DMS79 (cell line): Measurements from ENCODE around the gene RNF224.
A peak's percentile ranks its signal among the peaks of the same experiment; 100 is the strongest.

ENCODE experiments used
- DNase-seq: peaks from one replicate; lab custom pipeline; 2025; lab: John Stamatoyannopoulos, UW

The RNF224 gene

DNA sequence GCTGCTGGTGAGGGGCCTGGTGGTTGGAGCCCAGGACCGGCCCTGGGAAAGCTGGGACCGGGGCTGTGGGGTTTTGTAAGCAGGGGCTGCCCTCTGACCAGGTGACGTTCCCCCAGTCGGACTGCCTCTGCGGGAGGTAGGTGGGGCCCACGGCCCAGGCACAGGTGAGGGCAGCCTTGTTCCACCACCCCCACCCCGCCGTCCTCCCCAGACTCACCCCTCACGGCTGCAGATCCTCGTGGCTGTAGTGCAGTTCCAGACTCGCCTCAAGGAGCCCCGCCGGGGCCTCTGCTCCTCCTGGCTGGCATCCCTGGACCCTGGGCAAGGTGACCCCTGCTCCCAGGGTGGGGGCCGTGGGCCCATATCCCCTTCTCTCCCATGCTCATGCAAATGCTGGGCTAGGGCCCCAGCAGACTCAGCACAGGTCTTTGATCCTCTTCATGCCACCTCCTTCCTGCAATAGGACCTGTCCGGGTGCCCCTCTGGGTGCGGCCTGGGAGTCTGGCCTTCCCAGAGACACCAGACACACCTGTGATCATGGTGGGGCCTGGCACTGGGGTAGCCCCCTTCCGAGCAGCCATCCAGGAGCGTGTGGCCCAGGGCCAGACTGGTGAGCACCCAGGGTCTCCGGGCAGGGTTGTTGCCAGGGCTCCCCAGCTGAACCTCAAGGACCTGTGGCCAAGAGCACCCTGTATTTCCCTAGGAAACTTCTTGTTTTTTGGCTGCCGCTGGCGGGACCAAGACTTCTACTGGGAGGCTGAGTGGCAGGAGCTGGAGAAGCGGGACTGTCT, 11.9 kb upstream of the RNF224 start:
- DNase-seq: no peak

DNA sequence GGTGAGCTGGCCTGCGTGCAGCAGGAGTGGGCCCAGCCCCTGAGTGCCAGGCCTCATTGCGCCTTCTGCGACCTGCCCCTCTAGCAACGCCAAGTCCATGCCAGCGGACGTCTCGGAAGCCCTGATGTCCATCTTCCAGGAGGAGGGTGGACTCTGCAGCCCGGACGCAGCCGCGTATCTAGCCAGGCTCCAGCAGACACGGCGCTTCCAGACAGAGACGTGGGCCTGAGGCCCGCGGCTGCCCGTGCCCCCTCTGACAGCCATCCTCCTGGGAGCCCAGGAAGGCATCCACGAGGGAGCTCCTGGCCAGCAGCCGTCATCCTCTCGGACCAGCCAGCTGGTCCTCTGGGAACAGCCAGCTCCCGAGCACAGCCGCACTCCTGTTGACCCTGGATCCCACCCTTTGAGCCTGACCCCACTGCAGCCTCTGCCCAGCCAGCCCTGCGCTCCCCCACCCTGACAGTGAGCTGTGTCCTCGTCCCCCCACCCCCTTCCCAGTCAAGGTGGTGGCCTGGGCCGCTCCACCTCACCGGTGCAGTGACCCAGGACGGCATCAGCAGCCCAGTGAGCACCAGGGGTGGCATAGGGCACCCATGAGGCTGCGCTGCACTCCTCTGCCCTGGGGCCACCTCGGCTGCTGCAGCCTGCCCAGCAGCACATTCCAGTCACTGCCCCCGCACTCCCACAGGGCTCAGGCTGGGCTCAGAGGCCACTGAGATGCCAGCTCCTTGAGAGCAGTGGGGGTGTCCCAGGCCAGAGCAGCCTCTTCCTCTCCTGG, 10.9 kb upstream of the RNF224 start:
- no peak for DNase-seq

DNA sequence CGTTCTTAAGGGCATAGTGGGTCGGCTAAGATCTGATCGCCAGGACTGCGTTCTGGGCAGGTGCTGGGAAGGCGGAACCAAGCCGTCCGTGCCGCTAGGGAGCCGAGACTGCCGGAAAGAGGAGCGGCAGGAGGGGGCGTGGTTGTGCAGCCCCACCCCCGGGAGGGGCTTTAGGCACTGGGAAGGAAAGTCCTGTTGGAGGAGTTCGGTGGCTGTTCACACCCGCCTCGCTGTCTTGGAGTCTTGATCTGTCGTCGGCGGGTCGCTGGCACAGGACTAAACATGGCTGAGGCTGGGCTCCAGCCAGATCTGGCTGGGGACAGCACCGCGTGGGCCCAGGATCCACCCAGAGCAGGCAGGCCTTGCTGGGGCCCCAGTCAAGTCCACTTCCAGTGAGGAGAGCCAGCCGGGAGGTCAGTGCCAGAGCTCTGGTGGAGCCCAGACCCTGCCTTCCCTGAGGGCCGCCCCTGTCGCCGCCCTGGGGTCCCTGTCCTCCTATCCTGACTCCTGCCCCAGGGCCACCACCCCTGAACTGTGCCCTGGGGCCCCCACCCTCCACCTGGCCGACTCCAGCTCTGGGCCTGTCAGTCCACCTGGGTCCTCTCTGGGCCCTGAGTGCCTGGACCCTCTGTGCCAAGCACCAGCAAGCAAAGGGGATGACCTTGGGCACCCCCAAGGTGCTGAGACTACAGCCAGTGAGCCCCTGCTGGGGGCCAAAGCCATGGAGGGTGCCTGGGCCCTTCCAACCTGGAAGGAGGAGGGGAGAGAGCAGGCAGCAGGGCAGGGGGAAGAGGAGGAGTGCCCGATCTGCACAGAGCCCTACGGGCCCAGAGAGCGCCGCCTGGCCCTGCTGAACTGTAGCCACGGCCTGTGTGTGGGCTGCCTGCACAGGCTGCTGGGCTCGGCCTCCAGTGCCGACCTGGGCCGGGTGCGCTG, 9.8 kb upstream of the RNF224 start:
- no peak for DNase-seq

DNA sequence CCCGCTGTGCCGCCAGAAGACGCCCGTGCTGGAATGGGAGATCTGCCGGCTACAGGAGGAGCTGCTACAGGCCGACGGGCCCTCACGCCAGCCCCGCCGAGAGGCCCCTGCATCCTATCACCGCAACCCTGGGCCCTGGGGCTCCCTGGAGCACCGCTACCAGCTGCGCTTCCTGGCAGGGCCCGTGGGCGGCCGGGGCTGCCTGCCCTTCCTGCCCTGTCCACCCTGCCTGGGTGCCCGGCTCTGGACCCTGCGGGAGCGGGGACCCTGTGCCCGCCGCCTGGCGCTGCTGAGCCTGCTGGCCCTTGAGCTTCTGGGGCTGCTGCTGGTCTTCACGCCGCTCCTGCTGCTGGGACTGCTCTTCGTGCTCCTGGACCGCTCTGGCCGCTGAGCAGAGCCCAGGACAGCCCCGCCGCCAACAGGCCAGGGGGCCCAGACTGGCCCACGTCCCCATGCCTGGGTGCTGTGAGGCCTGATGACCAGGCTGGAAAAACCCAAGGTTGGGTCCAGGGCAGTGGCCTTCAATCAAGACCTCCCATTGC, 9.0 kb upstream of the RNF224 start:
- DNase-seq: no peak

DNA sequence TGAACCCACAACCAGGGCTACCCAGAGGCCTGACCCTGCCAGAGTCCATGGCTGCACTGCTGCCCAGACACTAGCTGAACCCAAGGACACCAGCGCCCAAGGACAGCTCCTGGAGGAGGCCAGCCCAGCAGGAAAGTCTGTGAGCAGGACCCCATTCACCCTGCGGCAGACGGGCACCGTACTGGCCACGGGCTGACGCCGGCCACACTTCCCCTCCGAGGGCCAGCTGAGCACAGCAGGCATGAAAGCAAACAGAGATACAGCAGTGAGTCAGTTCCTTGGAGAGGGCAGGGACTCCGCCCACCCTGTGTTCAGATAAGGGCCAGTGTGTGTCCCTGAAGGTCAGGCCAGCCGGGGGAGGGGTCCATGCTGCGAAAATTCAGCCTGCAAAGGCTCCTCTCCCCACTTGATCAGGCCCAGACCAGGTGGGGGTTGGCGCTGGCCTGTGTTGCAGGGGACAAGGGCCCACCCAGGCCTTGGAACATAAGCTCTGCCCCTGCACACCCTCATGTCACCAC, 8.5 kb upstream of the RNF224 start:
- DNase-seq: no peak

DNA sequence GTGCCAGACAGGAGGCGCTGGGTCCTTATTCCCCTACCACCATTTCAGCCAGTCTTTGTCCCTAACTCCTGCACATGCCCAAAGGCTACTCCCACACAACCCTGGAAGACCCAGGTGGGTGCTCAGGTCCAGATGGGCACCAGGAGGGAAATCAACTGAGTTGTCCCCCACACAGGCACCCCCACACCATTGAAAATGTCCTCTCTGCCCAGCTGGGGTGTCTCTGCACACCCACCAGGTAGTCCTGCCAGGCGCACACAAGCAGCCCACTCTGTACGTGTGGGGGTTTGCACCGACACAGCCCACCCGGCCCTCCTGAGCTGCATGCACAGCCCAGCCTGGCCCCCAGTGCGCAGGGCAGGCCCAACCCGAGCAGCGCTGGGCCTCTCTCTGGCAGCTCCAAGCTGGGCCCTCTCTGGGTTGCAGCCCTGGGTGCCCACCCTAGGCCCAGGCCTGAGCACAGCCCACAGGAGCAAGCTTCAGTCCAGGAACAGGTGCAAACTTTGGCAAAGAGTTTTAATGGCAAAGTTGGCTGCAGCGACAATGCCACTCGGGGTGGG, 7.5 kb upstream of the RNF224 start:
- no peak for DNase-seq

DNA sequence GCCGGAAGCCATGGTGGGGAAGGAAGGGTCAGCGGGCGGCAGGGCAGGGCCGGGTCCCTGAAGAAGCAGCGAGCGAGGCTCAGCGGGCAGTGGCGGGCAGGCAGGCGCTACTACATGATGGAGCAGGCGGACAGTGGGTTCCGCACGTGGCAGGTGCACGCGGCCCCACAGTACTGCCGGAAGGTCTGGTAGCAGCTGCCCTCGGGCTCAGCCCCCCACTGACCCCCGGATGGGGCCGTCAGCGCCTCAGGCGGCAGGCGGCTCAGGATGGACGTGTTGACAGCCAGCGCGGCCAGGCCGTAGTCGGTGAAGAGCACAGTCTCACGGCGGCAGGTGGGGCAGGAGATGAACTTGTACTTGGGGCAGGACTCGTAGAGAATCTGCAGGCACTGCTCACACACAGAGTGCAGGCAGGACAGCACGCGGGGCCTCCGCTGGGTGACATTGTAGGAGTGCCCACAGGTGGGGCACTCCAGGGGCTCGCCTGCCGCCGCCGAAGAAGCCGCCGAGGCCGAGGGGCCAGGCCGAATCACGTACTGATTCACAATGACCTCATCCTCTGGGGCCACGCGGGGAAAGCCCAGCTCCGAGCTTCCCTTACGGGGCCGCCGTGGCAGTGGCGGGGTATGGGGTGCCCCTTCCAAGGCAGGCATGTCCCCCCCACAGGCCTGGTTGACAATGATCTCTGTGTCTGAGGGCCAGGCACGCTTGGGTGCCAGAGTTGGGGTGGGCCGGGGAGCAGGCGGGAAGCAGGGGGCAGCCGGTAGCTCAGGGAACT, 6.8 kb upstream of the RNF224 start:
- DNase-seq: no peak

DNA sequence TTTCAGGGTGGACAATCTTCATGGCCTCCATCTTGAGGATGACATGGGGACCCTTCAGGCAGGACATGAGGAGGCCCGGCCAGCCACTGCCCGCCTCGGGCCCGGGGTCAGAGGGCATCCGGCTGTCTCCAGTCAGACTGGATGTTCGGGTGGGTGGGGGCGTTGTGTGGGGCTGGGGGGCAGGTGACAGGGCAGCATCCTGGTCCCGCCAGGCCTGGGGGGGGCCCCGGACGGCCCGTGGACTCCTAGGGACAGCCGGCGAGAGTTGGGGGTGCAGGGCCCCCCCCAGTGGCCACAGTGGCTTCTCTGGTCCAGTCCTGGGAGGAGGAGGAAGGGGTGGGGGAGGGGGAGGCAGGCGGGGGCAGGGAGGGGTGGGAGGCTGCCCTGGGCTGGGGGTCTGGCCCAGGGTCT, 6.2 kb upstream of the RNF224 start:
- no peak for DNase-seq

DNA sequence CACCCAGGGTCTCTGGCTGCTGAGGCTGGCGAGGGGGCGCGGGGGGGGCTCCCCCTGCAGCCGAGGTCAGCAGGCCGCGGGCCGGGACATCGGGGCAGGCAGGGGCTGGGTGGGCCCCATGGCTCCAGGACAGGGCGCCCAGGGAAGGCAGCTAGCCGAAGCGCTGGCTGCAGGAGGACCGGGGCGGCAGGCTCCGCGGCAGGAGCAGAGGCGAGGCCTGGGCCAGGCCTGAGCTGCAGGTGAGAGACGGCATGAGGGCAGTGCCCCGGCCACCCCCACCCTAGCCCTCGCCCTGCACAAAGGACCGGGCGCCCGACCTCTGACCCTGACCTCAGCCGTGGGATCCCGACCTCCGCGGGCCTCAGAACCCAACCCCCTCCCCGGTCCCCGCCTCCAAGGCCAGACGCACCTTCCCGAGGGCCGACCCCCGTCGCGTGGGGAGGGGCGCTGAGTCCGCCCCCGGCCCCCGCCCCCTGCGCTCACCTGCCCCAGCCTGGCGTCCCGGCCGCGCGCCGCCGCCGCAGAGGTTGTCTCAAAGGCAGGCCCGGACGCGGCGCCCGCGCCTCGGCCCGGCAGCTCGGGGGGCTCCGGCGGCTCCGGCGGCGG, 5.7 kb upstream of the RNF224 start:
- DNase-seq: no peak

DNA sequence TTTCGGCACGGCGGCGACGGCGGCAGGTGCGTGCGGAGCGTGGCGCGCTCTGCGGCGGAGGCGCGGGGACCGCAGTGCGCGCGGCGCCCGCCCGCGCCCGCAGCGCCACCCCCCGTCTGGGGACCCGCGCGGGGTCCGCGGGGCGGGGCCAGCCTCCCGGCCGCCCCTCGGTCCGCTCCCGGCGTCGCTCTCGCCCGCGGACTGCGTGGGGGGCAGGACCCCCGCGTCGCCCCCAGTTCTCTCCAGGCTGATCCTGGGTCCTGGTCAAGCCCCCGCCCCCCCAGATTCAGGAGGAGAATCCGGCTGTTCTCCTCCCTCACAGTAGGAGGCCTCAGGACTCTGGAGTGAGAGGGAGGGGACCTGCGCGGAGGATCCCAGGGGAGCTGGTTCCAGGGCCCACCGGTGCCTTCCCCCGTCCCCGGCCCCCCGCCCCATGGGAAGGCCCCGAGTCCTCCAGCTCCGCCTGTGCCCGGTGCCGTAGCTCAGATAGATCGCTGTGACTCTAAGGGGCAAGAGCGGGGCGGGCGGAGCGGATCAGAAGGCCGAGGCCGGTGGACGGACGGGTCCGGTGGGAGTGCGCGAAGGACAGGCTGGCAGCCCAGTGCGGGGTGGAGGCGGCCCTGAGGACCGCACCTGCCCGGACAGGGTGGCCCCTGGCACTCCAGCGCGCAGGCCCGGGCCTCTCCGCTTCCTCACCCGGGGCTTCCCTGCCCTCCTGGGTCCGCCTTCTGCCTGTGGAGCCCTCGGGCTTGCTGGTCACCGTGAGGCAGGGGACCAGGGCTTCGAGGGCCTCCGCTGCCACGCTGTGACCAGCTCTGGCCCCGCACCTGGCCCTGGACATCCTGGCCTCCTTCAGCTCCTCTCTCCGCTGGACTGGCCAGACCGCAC, 4.9 kb upstream of the RNF224 start, which contains the start of gene RNF208:
Gene RNF208, minus strand, starts transcription at position 51 of the 888 bp plus-strand sequence. CDS start 1,028 bp downstream, outside the sequence.
- DNase-seq: no peak

DNA sequence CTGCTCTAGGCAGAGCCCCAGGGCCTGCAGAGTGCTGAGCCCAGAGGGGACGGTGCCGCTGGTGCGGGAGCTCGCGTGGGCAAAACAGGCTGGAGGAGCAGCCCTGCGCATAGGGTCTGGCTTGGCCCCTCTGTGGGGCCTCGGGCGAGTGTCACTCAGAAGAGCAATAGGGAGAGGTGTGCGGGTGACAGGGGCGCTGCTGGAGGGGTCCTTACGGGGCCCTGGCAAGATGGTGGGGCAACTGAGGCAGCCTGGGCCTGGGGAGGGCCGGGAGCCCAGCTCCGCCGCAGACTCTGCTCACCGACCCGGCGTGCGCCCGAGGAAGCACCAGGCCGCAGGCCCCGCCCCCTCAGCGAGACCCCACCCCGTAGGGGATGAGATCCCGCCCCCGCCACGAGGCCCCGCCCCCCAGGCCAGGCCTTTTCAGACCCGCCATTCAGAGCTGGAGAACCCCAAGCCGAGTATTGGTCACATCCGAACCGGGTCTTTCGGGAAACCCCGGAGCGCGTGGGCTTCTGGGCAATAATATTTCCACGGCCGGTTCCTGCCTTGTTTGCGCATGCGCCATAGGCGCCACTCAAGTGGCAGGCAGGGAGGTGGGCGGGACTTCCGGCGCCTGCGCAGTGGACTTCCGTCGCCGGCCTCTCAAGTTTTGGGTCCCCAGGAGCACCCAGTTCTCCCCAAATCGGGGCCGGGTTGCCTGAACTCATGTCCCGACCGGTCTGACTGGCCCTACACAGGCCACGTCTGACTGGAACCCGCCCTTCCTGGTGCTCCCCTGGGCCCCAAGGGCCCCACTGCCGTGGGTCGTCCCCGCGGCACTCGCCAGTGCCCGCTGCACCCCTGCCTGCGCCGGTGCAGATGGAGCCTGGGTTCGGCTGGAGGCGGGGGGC, 4.0 kb upstream of the RNF224 start:
- DNase-seq: peak; percentile 96

DNA sequence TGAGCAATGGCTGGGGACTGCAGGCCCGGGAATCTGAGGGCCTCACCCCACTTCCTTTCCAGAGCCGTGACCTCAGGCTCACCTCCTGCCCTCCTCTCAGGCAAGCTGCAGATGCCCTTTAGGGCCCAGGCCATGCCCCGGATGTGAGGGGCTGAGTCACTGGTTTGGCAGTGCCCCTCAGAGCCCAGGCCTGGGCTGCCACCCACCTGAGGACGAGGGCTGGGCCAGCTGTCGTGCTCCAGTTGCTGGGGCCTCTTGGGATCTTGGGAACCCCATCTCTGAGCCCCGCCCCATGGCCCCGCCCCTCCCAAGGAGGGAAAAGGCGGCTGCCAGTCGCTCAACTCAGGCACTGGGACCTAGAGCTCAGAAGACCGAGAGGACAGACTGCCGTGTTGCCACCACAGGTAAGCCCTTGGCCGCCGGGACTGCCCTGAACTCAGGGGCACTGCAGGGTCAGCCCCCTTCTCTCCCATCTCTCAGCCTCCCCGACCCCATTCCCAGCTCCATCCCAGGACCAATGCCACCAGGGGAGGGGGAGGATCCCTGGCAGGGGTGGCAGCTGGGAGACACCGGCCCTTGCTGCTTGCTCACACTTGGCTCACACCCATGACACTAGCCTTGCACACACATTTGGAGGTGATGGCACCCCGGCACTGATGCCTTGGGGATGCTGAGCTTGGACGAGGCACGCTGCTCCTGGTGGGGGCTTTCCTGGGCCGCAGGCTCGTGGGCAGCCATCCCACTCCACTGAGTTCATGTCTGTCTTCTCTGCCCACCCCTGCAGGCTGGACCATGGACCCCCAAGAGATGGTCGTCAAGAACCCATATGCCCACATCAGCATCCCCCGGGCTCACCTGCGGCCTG, 2.2 kb upstream of the RNF224 start, which contains the start of gene CYSRT1:
Gene CYSRT1, plus strand, starts transcription at position 345 of the 865 bp plus-strand sequence. Its CDS starts 448 bp downstream, at position 793.
- no peak for DNase-seq

DNA sequence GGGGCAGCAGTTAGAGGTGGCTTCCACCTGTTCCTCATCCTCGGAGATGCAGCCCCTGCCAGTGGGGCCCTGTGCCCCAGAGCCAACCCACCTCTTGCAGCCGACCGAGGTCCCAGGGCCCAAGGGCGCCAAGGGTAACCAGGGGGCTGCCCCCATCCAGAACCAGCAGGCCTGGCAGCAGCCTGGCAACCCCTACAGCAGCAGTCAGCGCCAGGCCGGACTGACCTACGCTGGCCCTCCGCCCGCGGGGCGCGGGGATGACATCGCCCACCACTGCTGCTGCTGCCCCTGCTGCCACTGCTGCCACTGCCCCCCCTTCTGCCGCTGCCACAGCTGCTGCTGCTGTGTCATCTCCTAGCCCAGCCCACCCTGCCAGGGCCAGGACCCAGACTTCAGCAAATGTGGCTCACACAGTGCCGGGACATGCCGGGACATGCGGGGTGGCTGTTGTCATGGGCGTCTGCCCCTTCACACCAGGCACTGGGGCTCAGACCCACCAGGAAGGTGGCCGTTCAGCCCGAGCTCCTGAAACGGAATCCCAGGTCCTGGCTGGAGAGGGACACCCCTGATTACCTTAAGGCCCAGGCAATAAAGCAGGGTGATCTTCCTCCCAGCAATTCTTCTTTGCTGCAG, 1.5 kb upstream of the RNF224 start:
- DNase-seq: no peak

DNA sequence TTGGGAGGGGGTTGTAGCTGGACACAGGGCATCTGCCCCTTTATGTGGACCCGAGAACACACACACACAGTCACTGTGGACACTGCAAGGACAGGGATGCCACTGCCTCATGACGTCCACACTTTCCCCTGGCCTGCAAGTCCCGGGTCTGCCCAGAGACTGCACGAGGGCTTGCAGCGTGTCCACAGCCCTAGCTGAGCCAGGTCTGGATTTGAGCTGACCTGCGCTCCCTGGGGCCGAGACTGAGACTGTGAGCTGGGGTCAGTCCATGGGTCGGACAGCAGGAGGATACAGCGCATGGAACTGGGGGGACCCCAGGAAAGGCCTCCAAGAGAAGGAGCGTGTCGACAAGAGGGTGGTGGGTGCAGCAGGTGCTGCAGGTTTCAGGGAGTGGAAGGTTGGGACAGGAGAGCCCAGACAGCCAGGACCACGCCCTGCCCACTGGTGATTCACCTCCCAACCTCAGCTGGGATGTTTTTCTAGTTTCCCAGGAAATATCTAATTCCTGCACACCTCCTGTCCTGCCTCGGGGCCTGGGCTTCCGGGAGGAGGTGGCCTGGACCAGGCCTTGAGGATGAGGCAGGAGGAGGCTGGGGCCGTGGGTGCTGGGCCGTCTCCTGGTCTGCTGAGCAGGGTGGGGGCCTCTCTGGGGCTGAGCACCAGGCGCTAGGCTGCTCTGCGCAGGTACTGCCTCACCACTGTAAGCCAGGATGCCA, 806 bp upstream of the RNF224 start:
- no peak for DNase-seq

DNA sequence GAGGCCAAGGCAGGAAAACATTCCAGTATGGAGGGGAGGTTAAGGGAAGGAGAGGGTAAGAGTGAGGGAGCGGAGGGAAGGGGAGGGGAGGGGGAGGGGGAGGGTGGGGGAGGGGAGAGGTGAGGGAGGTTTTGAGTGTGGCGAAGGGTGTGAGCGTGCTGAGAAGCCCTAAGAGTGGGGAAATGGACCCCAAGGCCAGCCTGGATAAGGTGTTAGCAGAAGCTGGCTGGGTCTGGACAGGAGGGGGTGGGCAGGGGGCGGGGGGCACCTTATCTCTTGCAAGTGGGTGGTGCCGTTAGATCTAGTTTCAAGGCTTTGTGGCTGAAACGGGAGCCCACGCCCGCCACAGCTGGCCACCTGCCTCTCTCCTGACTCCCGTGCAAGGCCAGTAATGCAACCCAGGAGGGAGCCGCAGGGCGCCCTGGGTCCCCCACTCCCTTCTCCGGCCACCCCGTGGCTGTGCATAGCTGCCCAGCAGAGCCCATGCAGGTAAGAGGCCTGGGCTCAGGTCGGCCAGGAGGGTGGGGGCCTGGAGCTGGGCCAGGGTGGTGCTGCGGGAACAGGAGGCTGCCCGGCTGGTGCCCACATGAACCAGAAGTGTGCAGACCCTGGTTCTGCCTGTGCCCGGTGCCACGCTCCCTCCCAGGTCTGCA, 677 bp downstream of the RNF224 start:
- DNase-seq: no peak
